ENCODE results near the gene CLTCL1.

GRCh38 chr22:19169947-19170318, 121.6 kb downstream of the CLTCL1 start:
- TF ChIP-seq, protein P1, sequence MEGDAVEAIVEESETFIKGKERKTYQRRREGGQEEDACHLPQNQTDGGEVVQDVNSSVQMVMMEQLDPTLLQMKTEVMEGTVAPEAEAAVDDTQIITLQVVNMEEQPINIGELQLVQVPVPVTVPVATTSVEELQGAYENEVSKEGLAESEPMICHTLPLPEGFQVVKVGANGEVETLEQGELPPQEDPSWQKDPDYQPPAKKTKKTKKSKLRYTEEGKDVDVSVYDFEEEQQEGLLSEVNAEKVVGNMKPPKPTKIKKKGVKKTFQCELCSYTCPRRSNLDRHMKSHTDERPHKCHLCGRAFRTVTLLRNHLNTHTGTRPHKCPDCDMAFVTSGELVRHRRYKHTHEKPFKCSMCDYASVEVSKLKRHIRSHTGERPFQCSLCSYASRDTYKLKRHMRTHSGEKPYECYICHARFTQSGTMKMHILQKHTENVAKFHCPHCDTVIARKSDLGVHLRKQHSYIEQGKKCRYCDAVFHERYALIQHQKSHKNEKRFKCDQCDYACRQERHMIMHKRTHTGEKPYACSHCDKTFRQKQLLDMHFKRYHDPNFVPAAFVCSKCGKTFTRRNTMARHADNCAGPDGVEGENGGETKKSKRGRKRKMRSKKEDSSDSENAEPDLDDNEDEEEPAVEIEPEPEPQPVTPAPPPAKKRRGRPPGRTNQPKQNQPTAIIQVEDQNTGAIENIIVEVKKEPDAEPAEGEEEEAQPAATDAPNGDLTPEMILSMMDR (IDR thresholded peaks at IDR 0.05), result no peak
- no peak for TF ChIP-seq POLR2A (IDR thresholded peaks at IDR 0.05)
